Epithelial cell of prostate (primary cell): ENCODE measurements around the gene TSPO.

Experiments
- DNase-seq: peaks from one replicate; pipeline ENCODE4 v3.0.0-alpha.2; 2011; ENCODE audit warnings: low read depth, low spot score
- H3K27ac ChIP-seq: fragments of 450-650 bp; 2 replicates; pipeline ENCODE4 v1.5.1; 2017; ENCODE audit warnings: mild to moderate bottlenecking

The TSPO gene

GRCh38 chr22:43156413-43156812 is 5.1 kb downstream of the TSPO start:
- no peak overlapping the region for H3K27ac ChIP-seq
- no peak for DNase-seq

- DNase-seq = no peak
- no peak overlapping the region for H3K27ac ChIP-seq
These were observed 6.7 kb downstream of the TSPO start for GRCh38 chr22:43157874-43158546.

DNA sequence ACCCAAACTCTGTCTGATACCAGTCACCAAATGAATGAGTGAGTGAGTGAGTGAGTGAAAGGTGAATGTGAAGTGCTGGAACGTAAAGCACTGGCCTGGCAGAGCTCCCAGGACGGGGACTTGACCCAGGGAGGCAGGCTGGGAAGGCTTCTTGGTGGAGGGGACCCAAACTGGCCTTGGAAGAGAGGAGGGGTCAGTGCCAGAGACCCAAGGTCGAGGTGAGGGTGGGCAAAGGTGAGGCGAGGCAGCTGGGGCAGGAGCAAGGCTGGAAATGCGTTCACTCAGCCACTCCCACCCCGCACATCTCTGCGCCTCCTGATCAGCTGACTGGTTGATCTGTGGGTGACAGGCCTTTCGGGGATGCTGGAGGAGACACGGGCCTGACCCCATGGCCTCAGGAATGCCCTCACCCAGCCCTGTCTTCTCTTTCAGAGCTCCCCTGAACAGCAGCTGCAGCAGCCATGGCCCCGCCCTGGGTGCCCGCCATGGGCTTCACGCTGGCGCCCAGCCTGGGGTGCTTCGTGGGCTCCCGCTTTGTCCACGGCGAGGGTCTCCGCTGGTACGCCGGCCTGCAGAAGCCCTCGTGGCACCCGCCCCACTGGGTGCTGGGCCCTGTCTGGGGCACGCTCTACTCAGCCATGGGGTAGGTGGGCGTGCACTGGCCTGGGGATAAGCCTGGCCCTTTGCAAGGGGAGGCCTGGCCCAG is 7.6 kb downstream of the TSPO start:
- H3K27ac ChIP-seq = no peak overlapping the region
- no peak for DNase-seq

DNA sequence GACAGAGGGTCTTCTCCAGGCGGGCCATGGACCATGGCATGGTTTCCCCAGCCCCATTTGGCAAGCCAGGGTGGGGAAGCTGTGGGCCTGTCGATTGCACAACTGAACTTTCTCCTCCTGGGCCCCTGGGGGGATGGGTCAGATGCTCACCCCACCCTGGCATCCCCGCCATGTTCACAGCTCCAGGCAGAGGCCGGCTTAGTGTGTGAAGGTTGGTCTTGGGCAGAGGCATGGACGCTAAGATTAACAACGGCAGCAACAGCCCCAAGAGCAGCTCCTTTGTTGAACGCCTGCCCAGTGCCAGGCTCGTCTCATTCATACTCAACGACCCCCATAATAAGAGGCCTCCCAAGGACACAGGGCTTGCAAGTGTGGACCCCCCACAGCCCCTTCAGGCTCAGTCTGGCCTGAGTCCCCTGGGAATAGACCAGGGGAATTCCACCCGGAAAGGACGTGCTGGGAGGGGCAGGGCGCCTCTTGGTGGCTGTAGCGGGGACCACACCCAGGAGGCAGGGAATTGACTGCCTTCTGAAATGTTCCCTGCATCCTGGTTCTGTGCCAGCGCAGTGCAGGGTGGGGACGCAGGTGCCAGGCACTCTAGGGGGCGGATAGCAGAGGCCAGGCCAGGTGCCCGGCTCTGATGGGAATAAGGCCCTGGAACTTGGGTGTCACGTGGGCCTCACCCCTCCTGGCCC is 8.3 kb downstream of the TSPO start:
- no peak for DNase-seq

DNA sequence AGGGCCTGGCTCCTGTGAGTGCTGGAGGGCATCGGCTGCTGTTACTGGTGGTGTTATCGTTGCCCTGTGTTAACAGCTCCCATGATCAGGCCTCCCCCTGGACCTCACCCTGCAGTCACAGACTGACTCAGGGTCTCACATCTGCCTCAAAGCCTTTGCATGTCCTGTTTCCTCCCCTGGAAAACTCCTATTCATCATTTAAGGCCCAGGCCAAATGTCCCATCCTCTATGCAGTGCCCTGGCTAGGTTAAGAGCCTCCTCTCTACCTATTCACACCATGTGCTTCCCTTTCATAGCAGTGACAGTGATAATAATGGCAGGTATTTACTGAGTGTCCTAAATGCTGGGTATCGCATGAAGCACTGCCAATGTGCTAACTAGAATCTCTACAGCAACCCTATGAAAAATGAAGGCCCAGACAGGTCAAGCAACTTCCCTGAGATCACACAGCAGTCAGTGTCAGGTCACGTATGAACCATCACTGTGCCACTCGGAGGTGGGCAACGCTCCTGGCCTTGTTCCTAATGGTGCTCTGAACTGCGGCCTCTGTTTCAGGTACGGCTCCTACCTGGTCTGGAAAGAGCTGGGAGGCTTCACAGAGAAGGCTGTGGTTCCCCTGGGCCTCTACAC is 9.3 kb downstream of the TSPO start:
- no peak overlapping the region for H3K27ac ChIP-seq
- DNase-seq = no peak

More for the DNA sequence above, 8.3 kb downstream of the TSPO start:
- H3K27ac ChIP-seq = no peak overlapping the region

GRCh38 chr22:43162412-43163150 is 11.2 kb downstream of the TSPO start:
- DNase-seq = no peak
- no peak overlapping the region for H3K27ac ChIP-seq

- no peak for DNase-seq
- H3K27ac ChIP-seq = peak overlapping the region; percentile 26
These were observed 12.0 kb downstream of the TSPO start for GRCh38 chr22:43163241-43163795.

GRCh38 chr22:43164636-43165035 is 13.3 kb downstream of the TSPO start:
- DNase-seq = no peak

GRCh38 chr22:43166132-43166930 is 15.0 kb downstream of the TSPO start:
- H3K27ac ChIP-seq = no peak overlapping the region
- no peak for DNase-seq

More at GRCh38 chr22:43164636-43165035, 13.3 kb downstream of the TSPO start:
- no peak overlapping the region for H3K27ac ChIP-seq

- no peak for DNase-seq
- no peak overlapping the region for H3K27ac ChIP-seq
These were observed 15.7 kb downstream of the TSPO start for GRCh38 chr22:43167001-43167589.

DNA sequence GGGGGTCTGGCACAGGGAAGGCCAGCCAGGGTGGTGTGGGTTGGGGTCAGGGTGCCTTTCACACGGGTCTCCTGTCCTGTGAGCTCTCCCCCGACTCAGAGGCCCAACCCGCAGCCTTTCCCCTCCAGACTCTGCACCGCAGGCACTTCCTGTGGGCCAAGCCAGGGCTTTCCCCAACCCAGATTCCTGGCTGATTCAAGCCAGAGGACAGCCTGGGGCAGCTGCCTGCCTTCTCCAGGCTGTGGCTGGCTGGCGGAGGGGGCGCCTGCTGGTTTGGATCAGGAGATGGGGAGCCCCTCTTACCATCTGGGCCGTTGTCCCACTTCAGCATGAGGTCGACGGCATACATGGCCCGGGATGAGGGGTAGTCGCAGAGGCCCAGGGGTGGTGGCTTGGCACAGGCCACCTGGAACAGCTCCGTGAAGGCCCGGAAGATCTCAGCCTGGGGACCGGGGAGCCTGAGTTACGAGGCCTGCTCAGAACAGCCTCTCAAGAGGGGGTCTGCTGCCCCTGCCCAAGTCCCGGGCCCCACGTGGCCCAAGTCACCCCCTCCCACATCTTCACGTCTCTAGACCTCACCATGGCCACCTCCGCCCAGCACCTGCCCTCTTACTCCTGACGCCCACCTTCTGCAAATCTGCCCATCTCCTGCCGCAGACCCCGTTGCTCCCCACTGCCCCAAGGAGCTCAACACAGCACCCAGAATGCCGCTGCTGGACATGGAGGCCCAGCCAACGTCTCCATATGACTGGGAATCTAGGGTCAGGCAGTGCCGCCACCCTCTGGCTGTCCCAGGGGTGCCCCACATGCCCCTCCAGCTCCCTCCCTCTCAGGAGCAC is 17.3 kb downstream of the TSPO start:
- H3K27ac ChIP-seq = no peak overlapping the region
- DNase-seq = no peak

DNA sequence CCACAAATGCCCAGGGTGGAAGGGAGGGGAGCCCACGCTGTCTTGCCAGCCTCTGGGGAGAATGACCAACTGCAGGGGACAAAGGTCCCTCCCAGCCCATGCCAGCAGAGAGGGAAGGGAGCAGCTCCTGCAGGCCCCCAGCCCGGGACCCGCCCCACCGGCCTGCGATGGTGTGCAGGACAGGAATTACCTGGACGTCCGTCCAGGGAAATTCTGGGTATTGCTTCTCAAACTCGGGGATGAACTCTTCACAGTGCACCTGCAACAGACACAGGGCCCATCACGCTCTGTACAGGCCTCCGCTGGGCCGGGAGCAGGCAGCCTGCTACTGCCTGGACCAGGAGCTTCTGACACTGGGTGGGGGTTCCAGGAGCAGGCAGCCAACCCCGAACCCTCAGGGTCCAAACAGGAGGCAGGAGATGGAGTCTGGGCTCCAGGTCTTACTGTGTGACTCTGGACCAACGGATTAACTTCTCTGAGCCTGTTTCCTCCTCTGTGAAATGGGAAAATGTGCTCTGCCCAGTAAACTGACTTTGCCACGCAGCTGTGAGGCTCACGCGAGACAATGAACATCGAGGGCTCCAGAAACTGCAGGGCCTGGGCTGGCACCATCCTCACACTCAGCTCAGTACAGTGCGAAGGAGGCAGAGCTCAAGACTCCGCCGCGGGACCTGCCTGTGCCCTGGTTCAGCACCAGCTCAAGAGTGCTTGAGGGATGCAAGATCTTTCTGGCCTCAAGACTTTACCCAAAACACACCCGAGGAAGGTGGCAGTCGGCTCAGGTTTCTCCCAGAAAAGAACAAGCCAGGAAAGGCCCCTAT is 18.2 kb downstream of the TSPO start:
- DNase-seq = no peak
- no peak overlapping the region for H3K27ac ChIP-seq

DNA sequence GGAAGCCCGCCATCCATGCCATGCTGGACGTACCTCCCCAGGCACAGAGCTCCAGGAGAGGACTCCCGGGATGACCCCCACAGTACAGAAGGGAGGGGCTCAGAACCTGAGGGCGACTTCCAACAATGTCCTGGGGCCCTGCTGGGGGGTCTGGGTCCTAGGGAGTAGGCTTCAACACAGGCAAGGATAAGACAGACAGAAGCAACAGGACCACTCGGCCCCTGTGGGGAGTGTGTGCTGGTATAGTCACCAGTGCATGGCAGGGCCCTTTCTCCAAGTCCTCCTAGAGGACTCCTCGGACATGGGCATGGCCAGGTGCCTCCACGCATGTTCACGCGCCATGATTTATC is 18.7 kb downstream of the TSPO start:
- DNase-seq = no peak
- H3K27ac ChIP-seq = no peak overlapping the region

DNA sequence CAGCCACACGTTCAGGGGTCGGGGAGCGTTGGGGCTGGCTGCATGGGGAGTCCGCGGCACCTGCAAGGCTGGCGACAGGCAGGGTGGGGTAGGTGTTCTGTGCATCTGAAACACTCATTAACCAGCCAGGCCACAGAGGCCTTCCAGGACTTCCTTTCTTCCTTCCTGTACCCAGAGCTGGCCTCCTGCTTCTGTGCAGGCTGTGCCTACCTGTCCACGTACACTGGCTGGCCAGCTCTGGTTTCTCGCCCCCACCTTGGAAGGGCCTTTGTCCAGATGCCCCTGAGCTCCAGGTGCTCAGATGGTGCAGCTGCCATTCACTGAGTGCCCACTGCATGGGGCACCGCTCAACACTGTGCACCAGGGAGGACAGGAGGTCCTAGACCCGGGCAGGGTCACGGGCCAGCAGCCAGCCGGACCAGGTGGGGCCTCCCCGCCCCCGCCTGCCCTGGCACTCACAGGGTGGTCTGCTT is 19.7 kb downstream of the TSPO start:
- no peak overlapping the region for H3K27ac ChIP-seq
- DNase-seq = no peak

GRCh38 chr22:43171607-43172006 is 20.2 kb downstream of the TSPO start:
- no peak for DNase-seq
- H3K27ac ChIP-seq = no peak overlapping the region

DNA sequence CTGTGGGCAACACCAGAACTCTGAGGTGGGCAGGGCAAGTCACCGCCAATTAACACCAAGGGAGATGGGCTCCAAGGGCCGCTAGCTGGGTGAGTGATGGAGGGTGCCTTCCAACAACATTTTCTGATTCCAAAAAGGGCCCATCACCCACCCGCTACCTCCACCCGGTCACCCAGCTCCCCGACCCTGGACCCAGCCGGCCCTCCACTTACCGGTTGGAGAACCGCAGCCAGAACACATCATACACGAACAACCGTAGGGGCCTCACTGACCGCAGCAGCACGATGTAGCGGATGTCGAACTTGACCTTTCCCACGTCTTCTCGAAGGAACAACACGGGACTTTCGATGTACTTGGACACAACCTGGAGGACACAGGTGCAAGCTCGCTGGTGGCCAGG is 20.8 kb downstream of the TSPO start:
- no peak for DNase-seq
- H3K27ac ChIP-seq = no peak overlapping the region

DNA sequence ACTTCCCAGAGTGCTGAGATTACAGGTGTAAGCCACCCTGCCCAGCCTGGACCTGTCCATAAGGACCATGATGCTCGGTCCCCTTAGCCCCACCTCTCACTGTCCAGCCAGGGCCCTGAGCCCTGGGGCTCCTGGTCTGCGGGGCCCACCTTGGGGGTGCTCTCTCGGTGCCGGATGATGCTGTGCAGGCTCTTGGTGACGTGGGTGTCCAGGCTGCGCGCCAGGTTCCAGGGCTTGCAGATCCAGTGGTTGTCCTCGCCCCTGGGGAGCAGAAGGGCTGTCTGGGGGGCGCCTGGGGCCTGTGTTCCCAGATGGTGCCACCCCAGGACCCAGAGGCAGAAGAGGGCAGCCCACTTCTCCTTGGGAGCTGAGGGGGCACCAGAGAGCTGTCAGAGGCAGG is 22.2 kb downstream of the TSPO start:
- DNase-seq = no peak

More for the DNA sequence above, 22.2 kb downstream of the TSPO start:
- H3K27ac ChIP-seq = no peak overlapping the region
